SK-N-SH (cell line): ENCODE data around the gene GARS1. TPM values are rescaled to one million over a fixed set of nuclear protein-coding genes. Genes with fewer than 3 reads are reported as not detected.

Experiments
- CTCF ChIA-PET: fragments of 300-600, 350-600 bp; formaldehyde crosslinking; extraction: SDS; loops from one replicate; lab custom pipeline; 2021; lab: Yijun Ruan, JAX
- POLR2A ChIA-PET: fragments of 350-600 bp; sonication (Branson Sonifier 250); formaldehyde crosslinking; extraction: SDS; loops from one replicate; lab custom pipeline; 2020; ENCODE audit warnings: antibody characterized with exemption, inconsistent platforms; lab: Yijun Ruan, JAX
- DNase-seq: peaks from one replicate; pipeline ENCODE4 v3.0.0; 2012
- H2AFZ ChIP-seq: fragments of 200-600 bp; sonication (generic); 2 replicates; pipeline ENCODE4 v1.8.1; 2016; ENCODE audit warnings: antibody characterized with exemption, mild to moderate bottlenecking, low read depth
- H3F3A ChIP-seq: fragments of 200-600 bp; sonication (generic); replicated peaks from 2 replicates; pipeline ENCODE3; 2016; ENCODE audit warnings: antibody characterized with exemption, mild to moderate bottlenecking; ENCODE audit not compliant: insufficient read depth
- H3K27ac ChIP-seq, 2 experiments: fragments of 200-500 bp in 1 of 2; fragments of 200-600 bp in 1 of 2; sonication (Bioruptor generic) in 1 of 2; sonication (generic), shearing (Covaris generic) in 1 of 2; 2 replicates each; pipeline versions ENCODE4 v1.5.1 to v1.6.1; 2014 to 2016; ENCODE audit warnings: low read depth in 2 of 2, inconsistent platforms in 1 of 2, low read length in 1 of 2, mild to moderate bottlenecking in 1 of 2, mixed read lengths in 1 of 2
- H3K27me3 ChIP-seq: fragments of 200-600 bp; sonication (generic), shearing (Covaris generic); 2 replicates; pipeline ENCODE4 v1.6.1; 2016; ENCODE audit warnings: mixed run types; ENCODE audit not compliant: insufficient read depth
- H3K36me3 ChIP-seq, 2 experiments: fragments of 200-500 bp in 1 of 2; fragments of 200-600 bp in 1 of 2; sonication (Bioruptor generic) in 1 of 2; sonication (generic) in 1 of 2; replicated peaks in 1 of 2; 2 replicates each; pipeline versions ENCODE3 to v1.5.1; 2014 to 2016; ENCODE audit warnings: low read length in 1 of 2, mild to moderate bottlenecking in 1 of 2; ENCODE audit not compliant: insufficient read depth in 2 of 2, control insufficient read depth in 1 of 2
- H3K4me1 ChIP-seq, 2 experiments: fragments of 200-500 bp in 1 of 2; fragments of 200-600 bp in 1 of 2; sonication (Bioruptor generic) in 1 of 2; sonication (generic), shearing (Covaris generic) in 1 of 2; 2 replicates each; pipeline versions ENCODE4 v1.5.1 to v1.6.1; 2014 to 2016; ENCODE audit warnings: low read depth in 1 of 2, low read length in 1 of 2, mixed run types in 1 of 2; ENCODE audit not compliant: insufficient read depth in 2 of 2, control insufficient read depth in 1 of 2
- H3K4me2 ChIP-seq: fragments of 200-600 bp; sonication (generic), shearing (Covaris generic); 2 replicates; pipeline ENCODE4 v1.6.1; 2017; ENCODE audit warnings: mixed run types
- H3K4me3 ChIP-seq, 2 experiments: fragments of 200-500 bp in 1 of 2; fragments of 200-600 bp in 1 of 2; sonication (Bioruptor generic) in 1 of 2; sonication (generic), shearing (Covaris generic) in 1 of 2; 2 replicates each; pipeline versions ENCODE4 v1.5.1 to v1.8.1; 2014 to 2016; ENCODE audit warnings: low read depth in 2 of 2, inconsistent platforms in 1 of 2, low read length in 1 of 2, mild to moderate bottlenecking in 1 of 2, mixed read lengths in 1 of 2, moderate library complexity in 1 of 2
- H3K79me2 ChIP-seq: fragments of 200-600 bp; sonication (generic); 2 replicates; pipeline ENCODE4 v1.8.1; 2017; ENCODE audit warnings: mild to moderate bottlenecking; ENCODE audit not compliant: insufficient read depth
- H3K9ac ChIP-seq: fragments of 200-600 bp; sonication (generic); 2 replicates; pipeline ENCODE4 v1.6.1; 2017; ENCODE audit warnings: mixed run types
- H3K9me2 ChIP-seq: fragments of 200-600 bp; sonication (generic); 2 replicates; pipeline ENCODE4 v1.6.1; 2017; ENCODE audit warnings: mixed run types
- H3K9me3 ChIP-seq: fragments of 200-600 bp; sonication (generic); 2 replicates; pipeline ENCODE4 v1.6.1; 2017; ENCODE audit warnings: mixed run types, mild to moderate bottlenecking, moderate library complexity
- H4K20me1 ChIP-seq: fragments of 200-600 bp; sonication (generic); 2 replicates; pipeline ENCODE4 v1.6.1; 2017; ENCODE audit warnings: mild to moderate bottlenecking, mixed run types; ENCODE audit not compliant: insufficient read depth
- CHD2 ChIP-seq: fragments of 150-350 bp; IDR thresholded peaks from 2 replicates; pipeline ENCODE4 v1.6.1; 2018; ENCODE audit warnings: low read length; ENCODE audit not compliant: partially characterized antibody
- CTCF ChIP-seq: fragments of 200-600 bp; sonication (generic); IDR thresholded peaks from 2 replicates; pipeline ENCODE4 v1.6.1; 2017; ENCODE audit warnings: antibody characterized with exemption, mild to moderate bottlenecking, moderate library complexity
- ELF1 ChIP-seq: IDR thresholded peaks from 2 replicates; pipeline ENCODE4 v1.4.0; 2012
- EP300 ChIP-seq, 2 experiments: IDR thresholded peaks; 2 replicates each; pipeline versions ENCODE4 v1.4.0 to v1.6.1; 2012; ENCODE audit warnings: borderline replicate concordance in 1 of 2, low read depth in 1 of 2, low read length in 1 of 2
- EZH2phosphoT487 ChIP-seq: fragments of 200-600 bp; sonication (generic); IDR thresholded peaks from 2 replicates; pipeline ENCODE4 v1.6.1; 2017; ENCODE audit warnings: low read depth, mixed run types, mild to moderate bottlenecking, antibody characterized with exemption, moderate library complexity, borderline replicate concordance
- FOSL2 ChIP-seq: IDR thresholded peaks from 2 replicates; pipeline ENCODE4 v1.4.0; 2012; ENCODE audit warnings: low read depth, mild to moderate bottlenecking, moderate library complexity, borderline replicate concordance
- FOXJ3 ChIP-seq: sonication (generic); formaldehyde crosslinking; IDR thresholded peaks from 2 replicates; pipeline ENCODE4 v1.5.1; 2020; ENCODE audit warnings: mild to moderate bottlenecking, missing genetic modification reagents
- IRF3 ChIP-seq: fragments of 150-350 bp; IDR thresholded peaks from 2 replicates; pipeline ENCODE4 v1.6.1; 2016; ENCODE audit warnings: mild to moderate bottlenecking, low read depth, low read length
- MAX ChIP-seq: IDR thresholded peaks from 2 replicates; pipeline ENCODE4 v1.4.0; 2012; ENCODE audit warnings: low read depth
- NFIC ChIP-seq: IDR thresholded peaks from 2 replicates; pipeline ENCODE4 v1.4.0; 2012; ENCODE audit warnings: borderline replicate concordance
- NRF1 ChIP-seq: IDR thresholded peaks from 2 replicates; pipeline ENCODE4 v1.6.1; 2012; ENCODE audit warnings: low read depth, mild to moderate bottlenecking, low read length
- POLR2AphosphoS5 ChIP-seq: IDR thresholded peaks from 2 replicates; pipeline ENCODE4 v1.6.1; 2012; ENCODE audit warnings: low read depth, low read length
- RCOR1 ChIP-seq: fragments of 150-350 bp; IDR thresholded peaks from 2 replicates; pipeline ENCODE4 v1.6.1; 2017; ENCODE audit warnings: antibody characterized with exemption, low read length
- TAF1 ChIP-seq: IDR thresholded peaks from 2 replicates; pipeline ENCODE4 v1.6.1; 2012; ENCODE audit warnings: low read depth, mild to moderate bottlenecking, low read length, moderate library complexity, borderline replicate concordance
- TCF12 ChIP-seq: IDR thresholded peaks from 2 replicates; pipeline ENCODE4 v1.4.0; 2012
- TEAD4 ChIP-seq: IDR thresholded peaks from 2 replicates; pipeline ENCODE4 v1.4.0; 2012; ENCODE audit warnings: mild to moderate bottlenecking, borderline replicate concordance; ENCODE audit not compliant: insufficient read depth
- USF1 ChIP-seq: IDR thresholded peaks from 2 replicates; pipeline ENCODE4 v1.4.0; 2012; ENCODE audit warnings: low read depth, borderline replicate concordance
- YY1 ChIP-seq: IDR thresholded peaks from 2 replicates; pipeline ENCODE4 v1.4.0; 2012; ENCODE audit warnings: low read depth, mild to moderate bottlenecking
- whole genome bisulfite sequencing: methylation state at CpG from one replicate; pipeline ENCODE4 v1.1.6; 2017; ENCODE audit warnings: low lambda C conversion rate; 5-methylcytosine and 5-hydroxymethylcytosine counted together
- polyA plus RNA-seq, 3 experiments: library from polyadenylated mRNA; depleted of rRNA; stranded (reverse); fragments of >200 nt; gene quantifications; 2 replicates each; pipeline ENCODE4 v1.2.3, GENCODE V29; 2012
- TF ChIP-seq, protein P1 (sequence below): IDR thresholded peaks from 2 replicates; pipeline ENCODE4 v1.4.0; 2012; ENCODE audit warnings: low read depth, borderline replicate concordance
- TF ChIP-seq, protein P2 (sequence below): IDR thresholded peaks from 2 replicates; pipeline ENCODE4 v1.6.1; 2012; ENCODE audit warnings: mild to moderate bottlenecking, low read depth, low read length, moderate library complexity

The GARS1 gene
- polyA plus RNA-seq (2012; rRNA removed): 301 and 344 TPM in 2 replicates
- polyA plus RNA-seq (2012; cell fraction: cytosol; rRNA removed): 227 and 241 TPM in 2 replicates
- 341 and 449 TPM in 2 replicates for polyA plus RNA-seq (2012; cell fraction: nucleus; rRNA removed)

GRCh38 chr7:30594540-30595435, at the start of gene GARS1:
Gene GARS1, plus strand, starts transcription at chr7:30594878. Its CDS starts 44 bp downstream, at chr7:30594922.
- Histone ChIP-seq H3K79me2 (peaks cover 95% of the 10 kb centered on the region), H3K27ac (peak within 1 kb of the TSS; percentile 94 to 98), H3F3A (peaks cover 5% of the 10 kb centered on the region), H3K27me3 (no peaks in the 10 kb centered on the region), H2AFZ (peak within 1 kb of the TSS; percentile 84), H3K9me3 (no peaks in the 10 kb centered on the region), H3K4me3 (peak within 1 kb of the TSS; percentile 93 to 100), H3K4me2 (peak within 1 kb of the TSS; percentile 91), H3K4me1 (peaks cover 4 to 13% of the 10 kb centered on the region in 2 experiments; a peak in 3 of 4 replicates), H3K9ac (peak within 1 kb of the TSS; percentile 92), H3K36me3 (peaks cover 11 to 33% of the 10 kb centered on the region in 2 experiments), H4K20me1 (peaks cover 33% of the 10 kb centered on the region), H3K9me2 (no peaks in the 10 kb centered on the region)
- WGBS: 1% methylated on average over 44 of the region's 84 CpGs
- ChIA-PET POLR2A (interaction anchor here (0.6 to 1.2 kb wide), 3 partner anchors 16 to 215 kb away, joined by 3 to 4 read pairs (median 3); no protein-coding TSS in a partner anchor), CTCF (interaction anchor here (0.6 to 1.3 kb wide), 3 partner anchors 15 to 590 kb away, joined by 3 to 4 read pairs (median 3); no protein-coding TSS in a partner anchor)
- peak; percentile 96 for DNase-seq
- peak; percentile 42; the same call in 1 of the 2 replicates for TF ChIP-seq TCF12
- TF ChIP-seq USF1: peak; percentile 84
- peak; percentile 76; the same call in 1 of the 2 replicates for TF ChIP-seq FOXJ3 (CRISPR knock-in tag)
- no peak for TF ChIP-seq CTCF
- TF ChIP-seq TEAD4: no peak
- TF ChIP-seq, protein P1, sequence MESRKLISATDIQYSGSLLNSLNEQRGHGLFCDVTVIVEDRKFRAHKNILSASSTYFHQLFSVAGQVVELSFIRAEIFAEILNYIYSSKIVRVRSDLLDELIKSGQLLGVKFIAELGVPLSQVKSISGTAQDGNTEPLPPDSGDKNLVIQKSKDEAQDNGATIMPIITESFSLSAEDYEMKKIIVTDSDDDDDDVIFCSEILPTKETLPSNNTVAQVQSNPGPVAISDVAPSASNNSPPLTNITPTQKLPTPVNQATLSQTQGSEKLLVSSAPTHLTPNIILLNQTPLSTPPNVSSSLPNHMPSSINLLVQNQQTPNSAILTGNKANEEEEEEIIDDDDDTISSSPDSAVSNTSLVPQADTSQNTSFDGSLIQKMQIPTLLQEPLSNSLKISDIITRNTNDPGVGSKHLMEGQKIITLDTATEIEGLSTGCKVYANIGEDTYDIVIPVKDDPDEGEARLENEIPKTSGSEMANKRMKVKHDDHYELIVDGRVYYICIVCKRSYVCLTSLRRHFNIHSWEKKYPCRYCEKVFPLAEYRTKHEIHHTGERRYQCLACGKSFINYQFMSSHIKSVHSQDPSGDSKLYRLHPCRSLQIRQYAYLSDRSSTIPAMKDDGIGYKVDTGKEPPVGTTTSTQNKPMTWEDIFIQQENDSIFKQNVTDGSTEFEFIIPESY: peak; percentile 54; the same call in 1 of the 2 replicates
- TF ChIP-seq CHD2: peak; percentile 85
- peak; percentile 100 for TF ChIP-seq ELF1
- peak; percentile 64 for TF ChIP-seq RCOR1
- no peak for TF ChIP-seq IRF3
- TF ChIP-seq EZH2phosphoT487: no peak
- peak; percentile 23; the same call in 1 of the 2 replicates for TF ChIP-seq NRF1
- peak; percentile 94 to 97 for TF ChIP-seq EP300 (IDR thresholded peaks at IDR 0.05; ENCODE audit: borderline replicate concordance in 1 of 2, low read depth in 1 of 2, low read length in 1 of 2)
- TF ChIP-seq YY1: peak; percentile 72; the same call in 1 of the 2 replicates
- TF ChIP-seq, protein P2, sequence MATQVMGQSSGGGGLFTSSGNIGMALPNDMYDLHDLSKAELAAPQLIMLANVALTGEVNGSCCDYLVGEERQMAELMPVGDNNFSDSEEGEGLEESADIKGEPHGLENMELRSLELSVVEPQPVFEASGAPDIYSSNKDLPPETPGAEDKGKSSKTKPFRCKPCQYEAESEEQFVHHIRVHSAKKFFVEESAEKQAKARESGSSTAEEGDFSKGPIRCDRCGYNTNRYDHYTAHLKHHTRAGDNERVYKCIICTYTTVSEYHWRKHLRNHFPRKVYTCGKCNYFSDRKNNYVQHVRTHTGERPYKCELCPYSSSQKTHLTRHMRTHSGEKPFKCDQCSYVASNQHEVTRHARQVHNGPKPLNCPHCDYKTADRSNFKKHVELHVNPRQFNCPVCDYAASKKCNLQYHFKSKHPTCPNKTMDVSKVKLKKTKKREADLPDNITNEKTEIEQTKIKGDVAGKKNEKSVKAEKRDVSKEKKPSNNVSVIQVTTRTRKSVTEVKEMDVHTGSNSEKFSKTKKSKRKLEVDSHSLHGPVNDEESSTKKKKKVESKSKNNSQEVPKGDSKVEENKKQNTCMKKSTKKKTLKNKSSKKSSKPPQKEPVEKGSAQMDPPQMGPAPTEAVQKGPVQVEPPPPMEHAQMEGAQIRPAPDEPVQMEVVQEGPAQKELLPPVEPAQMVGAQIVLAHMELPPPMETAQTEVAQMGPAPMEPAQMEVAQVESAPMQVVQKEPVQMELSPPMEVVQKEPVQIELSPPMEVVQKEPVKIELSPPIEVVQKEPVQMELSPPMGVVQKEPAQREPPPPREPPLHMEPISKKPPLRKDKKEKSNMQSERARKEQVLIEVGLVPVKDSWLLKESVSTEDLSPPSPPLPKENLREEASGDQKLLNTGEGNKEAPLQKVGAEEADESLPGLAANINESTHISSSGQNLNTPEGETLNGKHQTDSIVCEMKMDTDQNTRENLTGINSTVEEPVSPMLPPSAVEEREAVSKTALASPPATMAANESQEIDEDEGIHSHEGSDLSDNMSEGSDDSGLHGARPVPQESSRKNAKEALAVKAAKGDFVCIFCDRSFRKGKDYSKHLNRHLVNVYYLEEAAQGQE: peak; percentile 59; the same call in 1 of the 2 replicates
- peak; percentile 96 for TF ChIP-seq TAF1
- TF ChIP-seq MAX: peak; percentile 99
- peak; percentile 13; the same call in 1 of the 2 replicates for TF ChIP-seq FOSL2
- peak; percentile 94 for TF ChIP-seq POLR2AphosphoS5
- TF ChIP-seq NFIC: no peak
